PC-3 (cell line): ENCODE measurements around the gene CBFA2T3.

Source experiments
- CTCF ChIP-seq: fragments of 300-600 bp; sonication (generic); conservative IDR thresholded peaks from 2 replicates; pipeline ENCODE4 v1.5.1; 2017; ENCODE audit warnings: antibody characterized with exemption, low read depth, mild to moderate bottlenecking, low read length
- EZH2 ChIP-seq: fragments of 300-600 bp; sonication (generic); IDR thresholded peaks from one replicate; pipeline ENCODE4 v1.6.1; 2017; ENCODE audit warnings: antibody characterized with exemption, mild to moderate bottlenecking, low read length; ENCODE audit not compliant: unreplicated experiment

DNA sequence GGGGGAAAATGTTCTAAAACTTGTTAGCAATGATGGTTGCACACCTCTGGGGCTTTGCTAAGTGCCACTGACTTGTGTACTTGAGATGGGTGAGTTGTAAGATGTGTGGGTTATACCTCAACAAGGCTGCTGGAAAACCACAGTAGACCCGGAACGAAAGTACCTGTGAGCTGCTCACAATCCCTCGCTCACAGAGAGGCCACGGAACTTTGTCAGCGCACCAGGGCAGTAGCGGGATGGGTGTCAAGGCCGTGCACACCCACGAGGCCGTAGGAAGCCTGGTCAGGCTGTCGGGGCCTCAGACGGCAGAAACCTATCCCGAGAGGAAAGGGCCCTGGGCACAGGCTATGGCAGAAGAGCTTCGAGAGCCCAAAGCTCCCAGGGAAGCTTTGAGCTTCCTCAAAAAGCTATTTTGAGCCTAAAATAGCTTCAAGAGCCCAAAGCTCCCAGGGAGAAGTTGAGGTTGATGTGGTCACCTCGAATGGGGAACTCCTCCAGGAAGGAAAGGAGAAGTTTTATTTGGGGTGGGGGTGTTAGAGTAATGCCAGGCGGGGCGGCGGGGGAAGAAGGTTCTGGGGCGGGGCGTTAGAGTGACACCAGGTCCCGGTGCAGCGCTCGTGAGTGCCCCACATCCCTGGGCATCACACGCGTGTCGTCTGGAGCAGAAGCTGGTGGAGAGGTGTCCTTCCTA, 19.0 kb downstream of the CBFA2T3 start:
- no peak for TF ChIP-seq CTCF
- no peak for TF ChIP-seq EZH2
